Stimulated activated CD8-positive, alpha-beta memory T cell treated with anti-CD3 and anti-CD28 coated beads, Interleukin-7, amount 100 ng/mL, for 4 hours (primary cell): ENCODE data around the gene CACNA2D2.

ENCODE experiments used
- DNase-seq, 2 donors: peaks; one replicate each; pipeline ENCODE4 v3.0.0-alpha.2; 2020; ENCODE audit warnings: low read depth in 2 of 2

The CACNA2D2 gene

DNA sequence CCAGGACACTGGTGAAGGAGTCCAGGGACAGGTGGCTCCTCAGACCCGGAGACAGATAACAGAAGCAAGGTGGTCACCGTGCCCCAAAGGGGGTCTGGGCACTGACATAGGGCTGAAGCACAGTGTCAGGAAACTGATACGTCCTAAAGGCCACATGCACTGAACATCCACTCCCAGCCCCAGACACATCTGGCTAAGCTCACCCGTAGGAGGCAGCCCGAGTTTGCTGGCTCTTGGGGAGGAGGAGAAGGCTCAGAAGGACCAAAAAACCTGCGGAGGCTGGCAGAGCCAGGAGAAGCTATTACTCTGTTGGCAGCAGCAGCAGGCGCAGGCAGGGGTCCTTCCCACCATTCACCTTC is 1.2 kb downstream of the CACNA2D2 start:
- DNase-seq, result no peak

DNA sequence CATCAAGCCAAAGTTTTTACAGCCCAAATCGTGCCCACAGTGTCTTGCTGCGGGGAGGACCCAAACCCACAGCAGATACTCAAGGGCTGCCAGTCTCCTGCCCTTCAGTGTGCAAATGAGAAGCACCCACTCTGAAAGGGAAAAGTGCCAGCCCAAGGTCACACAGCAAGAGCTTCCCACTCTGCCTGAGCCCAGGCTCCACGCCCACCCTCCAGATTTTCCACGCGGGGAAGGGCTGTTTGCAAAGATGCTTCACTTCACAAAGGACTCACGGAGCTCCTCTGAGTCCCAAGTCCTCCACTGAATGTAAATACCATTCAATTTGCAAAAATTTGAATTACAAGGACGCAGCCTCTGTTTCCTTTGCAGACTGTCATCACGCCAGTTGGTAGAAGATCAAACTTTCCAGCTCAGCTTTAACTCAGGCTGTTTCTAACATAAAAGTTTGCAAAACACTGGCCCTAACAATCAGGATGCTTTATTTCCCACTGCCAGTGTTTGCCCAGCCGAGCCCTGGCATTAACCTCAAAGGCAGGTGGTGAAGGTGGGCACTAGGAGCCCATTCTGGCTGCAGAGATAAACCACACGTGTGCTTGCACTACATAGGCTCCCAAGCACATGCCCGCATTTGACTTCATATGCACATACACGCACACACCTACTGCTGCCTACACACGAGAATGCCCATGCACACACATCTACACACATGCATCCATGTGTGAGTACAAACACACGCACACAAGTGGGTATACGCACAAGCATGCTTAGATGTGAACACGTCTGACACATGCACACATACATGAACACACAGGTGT is 7.6 kb downstream of the CACNA2D2 start:
- DNase-seq, result no peak

DNA sequence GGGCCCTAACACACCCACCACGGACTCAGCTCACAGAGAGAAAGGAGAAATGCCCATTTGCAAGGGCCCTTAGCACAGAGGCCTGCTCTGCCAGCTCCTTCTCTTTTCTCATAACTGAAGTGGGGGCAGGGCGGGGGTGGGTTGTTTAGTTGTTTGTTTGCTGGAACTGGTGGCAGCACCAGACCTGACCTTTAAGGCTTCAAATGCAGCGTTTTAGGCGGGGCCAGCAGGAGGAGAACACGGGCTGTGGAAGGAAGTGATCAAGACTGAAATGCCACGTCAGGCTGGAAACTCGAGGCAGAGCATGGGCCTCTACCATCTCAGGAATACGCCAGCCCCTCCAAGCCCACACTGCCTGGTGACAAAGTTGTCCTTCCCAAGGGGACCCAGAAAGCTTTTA is 9.3 kb downstream of the CACNA2D2 start:
- DNase-seq, result no peak

DNA sequence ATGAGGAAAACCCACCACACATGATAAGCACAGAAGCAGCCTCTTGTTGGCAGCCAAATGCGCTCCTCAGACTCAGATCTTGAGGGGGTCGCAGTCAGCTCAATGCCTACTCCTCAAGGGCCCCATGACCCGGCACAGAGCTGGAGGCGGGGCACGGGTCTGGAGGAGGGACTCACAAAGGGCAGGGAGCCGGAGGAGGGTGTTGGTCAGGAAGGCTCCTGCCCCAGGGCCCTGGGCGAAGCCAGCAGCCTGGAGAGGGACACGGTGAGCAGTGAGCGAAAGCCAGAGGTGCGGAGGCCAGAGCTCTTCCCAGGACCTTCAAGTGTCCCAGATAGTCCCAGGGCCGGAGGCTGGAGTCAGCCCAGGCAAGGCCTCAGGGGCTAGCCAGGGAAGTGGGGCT is 9.8 kb downstream of the CACNA2D2 start:
- no peak for DNase-seq

DNA sequence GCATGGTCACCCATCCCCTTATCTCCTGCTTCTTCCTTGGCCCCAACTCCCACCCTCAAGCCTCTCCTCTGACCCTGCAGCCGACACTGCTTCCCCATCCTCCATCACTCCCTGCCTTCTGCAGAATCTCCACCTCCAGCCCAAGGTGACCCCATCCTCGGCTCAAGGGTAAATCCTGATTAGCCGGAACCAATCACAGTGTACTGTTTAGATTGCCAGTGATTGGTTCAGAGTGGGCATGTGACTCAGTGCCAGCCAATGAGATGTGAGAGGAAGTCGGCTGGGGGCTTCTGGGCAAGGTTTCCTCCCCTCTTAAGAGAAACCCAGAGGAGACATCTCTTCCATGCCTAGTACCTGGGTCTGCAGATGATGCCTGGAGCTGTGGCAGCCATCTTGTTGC is 10.3 kb downstream of the CACNA2D2 start:
- DNase-seq, result no peak

DNA sequence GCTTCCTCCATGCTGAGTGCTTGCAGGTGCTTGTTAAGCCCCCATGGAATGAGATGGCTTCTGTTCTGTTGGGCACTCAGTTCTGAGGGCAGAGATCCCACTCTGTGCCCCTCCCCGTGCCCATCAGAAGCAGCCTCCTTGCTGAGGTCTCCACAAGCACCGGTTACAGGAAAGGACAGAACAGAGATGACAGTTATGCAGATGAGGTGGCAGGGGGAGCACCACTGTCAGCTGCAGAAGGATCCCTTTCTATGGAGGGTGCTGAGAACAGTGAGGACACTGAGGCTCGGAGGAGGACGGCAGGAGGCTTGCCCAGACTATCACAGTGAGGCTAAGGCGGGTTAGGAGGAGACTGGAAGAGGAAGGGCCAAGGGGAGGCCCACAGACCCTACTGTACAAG is 12.4 kb downstream of the CACNA2D2 start:
- no peak for DNase-seq

DNA sequence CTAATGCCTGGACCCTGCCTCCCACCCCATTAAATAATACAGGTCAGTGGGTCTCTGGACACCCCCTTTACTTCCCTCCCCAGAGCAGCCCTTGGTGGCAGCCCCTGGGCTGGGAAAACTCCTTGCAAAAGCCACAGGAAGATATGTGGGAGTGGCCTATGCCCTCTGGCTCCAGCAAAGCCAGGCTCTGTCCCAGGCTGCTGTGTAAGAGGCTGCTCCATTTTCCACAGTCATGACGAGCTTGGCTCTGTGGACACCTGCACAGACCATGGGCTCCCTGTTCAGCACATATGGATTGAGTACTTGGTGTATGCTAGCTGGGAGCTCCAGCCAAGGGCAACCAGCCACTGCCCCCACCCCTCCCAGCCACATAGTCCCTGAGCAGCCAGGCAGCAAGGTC is 13.0 kb downstream of the CACNA2D2 start:
- DNase-seq, result no peak

DNA sequence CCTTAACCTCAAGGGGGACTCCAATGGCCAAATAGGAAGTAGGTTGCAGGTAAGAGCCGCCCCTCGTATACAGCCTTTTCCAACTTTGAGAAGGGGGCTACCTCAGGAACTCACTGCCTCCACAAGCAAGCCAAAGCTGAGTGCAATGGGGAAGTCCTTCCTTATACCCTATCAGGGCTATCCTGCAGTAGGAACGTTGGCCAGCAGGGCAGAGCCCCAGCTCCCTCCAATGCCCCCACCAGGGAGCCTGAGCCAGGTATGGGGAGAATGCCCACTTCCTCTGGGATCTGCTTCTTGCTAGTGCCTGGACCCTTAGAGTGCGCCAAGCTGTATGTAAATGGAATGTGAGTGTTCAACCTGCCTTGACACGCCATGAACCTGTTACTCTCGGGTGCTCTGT is 16.3 kb downstream of the CACNA2D2 start:
- DNase-seq, result no peak

DNA sequence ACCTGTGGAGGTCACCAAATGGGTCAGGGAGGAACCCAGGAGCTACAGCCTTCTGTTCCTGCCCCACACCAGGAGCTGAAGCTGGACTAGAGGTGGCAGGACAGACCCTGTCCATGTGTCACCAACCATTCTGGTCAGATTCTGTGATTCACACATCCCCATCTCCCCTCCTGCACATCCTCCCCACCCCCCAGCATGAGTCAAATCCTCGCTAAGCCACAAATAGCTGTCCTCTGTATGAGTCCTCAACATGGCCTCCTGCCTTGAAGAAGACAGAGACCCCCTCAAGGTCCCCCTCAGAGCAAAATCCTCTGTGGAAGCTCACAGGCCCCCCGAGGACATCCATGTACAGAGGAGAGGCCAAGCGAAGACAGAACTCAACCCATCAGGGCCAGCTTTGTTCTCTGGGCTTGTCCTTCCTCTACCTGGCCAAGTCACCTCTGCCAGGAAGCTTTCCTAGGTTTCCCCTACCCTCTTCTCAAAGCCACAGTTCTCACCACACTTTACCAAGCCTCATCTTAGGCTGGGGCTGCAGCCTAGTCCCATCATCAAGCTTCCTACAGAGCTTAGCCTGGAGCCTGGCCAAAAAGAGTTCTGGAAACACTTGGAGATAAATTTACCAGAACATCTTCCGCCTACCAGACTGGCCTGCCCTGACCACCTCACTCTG is 17.1 kb downstream of the CACNA2D2 start:
- no peak for DNase-seq

DNA sequence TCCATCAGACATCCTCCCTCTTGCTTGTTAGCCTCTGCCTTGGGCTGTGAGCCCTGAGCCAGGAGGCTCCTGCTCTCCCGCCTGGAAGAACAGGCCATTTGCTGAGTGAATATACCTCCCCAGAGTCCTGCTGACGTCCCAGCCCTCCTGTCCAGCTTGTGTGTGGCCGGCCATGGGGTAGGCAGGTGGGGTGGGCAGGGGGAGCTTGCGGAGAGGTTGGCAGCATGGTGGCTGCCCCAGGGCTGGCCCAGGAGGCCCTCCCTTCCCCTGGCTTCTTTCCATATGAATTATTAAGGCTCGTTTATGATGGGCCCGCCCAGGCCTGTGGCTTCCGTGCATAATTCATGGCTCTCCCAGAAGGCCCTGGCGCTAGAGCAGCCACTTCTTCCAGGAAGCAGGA is 18.7 kb downstream of the CACNA2D2 start:
- DNase-seq, result no peak

DNA sequence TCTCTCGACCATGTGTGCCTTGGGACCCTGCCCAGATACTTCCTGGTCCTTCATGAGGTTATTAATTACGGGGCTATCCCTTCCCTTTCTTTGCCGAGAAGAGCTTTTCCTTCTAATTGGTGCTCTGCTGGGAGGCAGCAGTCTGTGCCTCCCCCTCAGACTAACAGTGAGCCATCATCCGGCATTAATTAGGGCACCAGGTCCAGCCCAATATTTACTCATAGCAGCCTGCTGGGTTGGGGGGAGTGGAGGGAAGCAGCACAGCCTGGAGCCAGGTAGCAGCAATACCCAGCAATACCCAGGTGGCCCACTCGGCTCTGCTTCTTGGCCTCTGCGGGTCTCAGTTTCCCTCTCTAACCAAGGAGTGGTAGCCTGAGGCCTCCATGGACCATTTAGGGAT is 20.1 kb downstream of the CACNA2D2 start:
- DNase-seq, result no peak

DNA sequence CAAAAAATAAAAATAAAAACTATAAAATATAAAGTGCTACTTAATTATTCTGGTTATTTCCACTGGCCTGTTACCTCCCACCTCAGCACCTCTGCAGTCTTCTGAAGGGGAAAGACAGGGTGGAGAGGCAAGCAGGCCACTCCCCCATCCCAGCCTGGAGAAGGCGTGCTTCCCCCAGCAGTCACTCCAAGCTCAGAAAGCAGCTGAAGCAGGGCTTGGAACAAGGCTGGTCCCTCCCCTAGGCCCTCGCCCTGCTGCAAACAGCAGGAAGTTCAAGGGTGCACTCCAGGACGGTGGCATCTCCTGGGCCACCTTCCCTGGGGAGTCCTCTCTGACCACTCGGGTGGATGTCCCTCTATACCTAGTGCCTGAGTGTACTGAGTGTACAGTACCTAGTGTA is 21.4 kb downstream of the CACNA2D2 start:
- DNase-seq, result no peak

DNA sequence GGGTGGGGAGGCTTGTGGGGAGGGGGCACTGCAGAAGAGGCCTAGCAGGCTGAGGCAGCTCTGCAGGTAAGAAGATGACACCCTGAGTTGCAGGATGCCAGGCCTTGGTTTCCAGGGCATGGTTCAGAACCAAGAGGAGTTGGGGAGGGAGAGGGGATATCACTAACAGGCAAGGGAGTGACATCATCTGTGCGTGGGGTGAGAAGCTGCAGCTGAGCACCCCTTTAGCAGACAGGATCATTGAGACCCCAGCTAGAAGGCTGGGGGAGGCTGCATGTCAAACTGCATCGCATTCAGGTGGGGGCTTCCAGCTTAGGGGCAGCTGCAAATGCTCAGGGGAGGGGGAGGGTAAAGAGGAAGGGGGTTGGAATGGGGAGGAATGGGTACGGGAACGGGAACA is 23.0 kb downstream of the CACNA2D2 start:
- no peak for DNase-seq

DNA sequence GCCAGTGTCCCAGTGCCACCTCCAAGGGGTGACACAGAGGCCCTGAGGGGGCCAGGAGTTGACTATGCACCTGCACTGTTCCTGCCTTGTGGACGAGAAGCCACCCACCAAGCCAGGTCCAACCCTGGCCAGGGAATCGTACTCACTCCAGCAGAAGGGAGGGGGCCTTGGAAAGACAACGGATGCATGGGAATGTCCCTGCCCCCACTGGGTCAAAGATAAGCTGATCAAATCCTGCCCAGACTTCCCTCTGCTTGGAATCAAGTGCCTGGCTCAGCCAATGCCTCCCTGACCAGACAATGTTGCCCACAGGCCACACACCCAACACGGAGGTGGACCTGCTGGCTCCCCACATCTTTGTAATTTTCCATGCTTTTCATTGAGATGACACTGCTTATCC is 23.9 kb downstream of the CACNA2D2 start:
- no peak for DNase-seq

DNA sequence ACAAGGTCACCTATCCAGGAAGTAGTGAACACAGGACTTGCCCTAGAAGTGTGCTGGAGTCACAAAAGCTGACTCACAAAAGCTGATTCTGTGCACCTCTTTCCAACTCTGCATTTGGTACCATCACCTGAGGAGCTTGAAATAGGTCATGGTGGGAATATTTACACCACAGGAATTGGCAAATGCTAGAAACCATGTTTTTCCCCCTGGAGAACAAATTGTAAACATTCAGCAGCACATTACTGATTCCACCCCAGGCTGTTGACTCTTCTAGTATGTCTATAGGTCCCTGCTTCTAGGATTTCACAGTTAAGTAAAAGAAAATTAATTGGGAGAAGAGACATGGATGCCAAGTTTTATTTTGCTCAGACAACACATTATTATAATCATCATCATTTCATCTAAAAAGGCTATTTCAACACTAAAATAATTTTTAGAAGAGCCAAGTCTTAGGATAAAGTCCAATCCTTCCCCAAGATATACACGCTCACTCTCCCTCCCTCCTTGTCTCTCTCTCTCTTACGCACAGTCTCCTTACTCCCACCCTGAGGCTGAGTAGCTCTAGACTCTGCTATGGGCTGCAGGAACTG is 24.7 kb downstream of the CACNA2D2 start:
- DNase-seq, result no peak

DNA sequence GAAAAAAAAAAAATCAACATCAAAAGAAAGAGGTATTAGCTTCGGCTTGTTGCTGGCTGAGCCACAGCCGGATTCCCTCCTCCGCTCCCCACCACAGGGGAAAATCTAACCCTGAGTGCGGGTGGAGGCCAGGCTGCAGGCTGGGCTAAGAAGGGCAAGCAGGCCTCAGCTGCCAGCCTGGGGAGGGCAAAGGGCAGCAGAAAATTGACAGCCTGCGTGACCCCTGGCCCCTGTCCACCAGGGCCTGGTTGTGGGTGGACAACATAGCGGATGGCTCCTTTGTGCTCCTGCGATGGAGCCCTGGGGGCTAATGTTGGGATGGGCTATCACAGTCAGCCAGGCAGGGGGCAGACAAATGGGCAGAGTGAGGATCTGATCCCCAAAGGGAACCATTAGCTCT is 25.4 kb downstream of the CACNA2D2 start:
- DNase-seq, result no peak

DNA sequence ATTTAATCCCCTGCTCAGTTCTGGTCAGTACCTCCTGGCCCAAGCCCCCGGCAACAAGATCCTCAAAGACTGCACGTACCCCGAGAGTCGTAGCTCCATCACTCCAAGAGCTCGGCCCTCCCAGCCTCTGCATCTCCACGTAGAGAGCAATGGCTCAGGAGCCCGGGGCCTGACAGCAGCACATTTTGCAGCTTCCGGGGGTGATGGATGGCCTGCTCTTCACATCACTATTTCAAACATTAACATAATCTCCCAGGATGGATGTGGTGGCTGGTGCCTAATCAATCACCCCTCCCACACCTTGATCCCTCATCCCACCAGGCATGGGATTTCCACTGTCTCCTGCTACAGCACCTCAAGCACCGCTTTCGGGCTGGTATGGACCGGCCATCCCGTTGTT is 28.1 kb downstream of the CACNA2D2 start:
- no peak for DNase-seq

DNA sequence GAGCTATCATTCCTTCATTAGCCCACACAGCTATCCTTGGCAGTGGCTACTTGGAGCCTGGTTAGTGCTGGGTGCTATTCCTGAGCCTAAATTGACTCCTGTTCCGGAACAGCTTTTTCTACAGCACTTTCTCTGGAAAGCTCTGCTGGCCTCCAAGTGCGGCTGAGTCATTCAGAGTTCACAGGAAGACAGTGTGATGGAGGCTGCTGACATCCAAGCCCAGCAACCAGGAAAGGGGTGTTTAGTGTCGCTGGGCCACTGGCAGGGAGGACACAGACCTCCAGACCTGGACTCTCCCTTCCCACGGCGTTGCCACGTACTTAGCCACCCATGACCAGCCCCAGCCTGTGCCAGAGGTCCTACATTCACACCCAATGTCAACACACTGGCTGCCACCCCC is 28.7 kb downstream of the CACNA2D2 start:
- no peak for DNase-seq

DNA sequence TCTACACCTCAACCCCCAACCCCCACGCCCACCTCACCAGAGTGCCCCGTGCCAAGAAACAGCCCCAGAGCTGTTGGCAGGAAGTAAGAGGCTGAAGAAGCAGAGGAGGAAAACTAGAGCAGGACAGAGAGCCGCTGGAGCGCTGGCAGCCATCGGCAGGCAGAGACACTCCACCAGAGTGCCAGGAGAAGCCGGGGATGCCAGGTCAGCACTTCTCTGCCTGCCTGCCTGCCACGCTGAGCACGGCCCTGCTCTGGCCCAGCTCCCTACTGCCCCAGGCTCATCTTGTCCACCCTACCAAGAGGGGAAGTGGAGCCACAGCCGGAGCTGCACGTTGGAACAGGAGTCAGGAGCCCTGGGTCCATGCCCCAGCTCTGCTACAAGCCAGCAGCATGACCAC is 29.7 kb downstream of the CACNA2D2 start:
- DNase-seq, result no peak

DNA sequence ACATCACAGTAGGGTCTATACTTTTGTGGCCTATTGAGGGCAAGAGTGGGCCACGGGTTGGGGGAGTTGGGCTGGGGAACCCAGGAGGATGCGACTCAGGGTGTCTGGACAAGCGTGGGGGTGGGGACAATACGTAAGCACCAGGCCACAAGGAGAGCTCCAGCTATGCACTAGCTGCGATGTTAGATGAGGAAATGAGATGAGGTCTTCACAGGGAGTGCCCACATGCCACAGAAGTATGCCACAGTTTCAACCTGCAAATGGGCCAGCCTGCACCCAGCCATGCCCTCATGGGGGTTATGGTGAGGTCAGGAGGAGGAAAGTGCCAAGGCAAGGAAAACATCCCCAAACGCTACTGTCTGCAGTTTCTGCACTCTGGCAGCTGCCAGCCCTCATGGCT is 30.5 kb downstream of the CACNA2D2 start:
- DNase-seq, result peak in 1 of 2 donors; percentile 4

DNA sequence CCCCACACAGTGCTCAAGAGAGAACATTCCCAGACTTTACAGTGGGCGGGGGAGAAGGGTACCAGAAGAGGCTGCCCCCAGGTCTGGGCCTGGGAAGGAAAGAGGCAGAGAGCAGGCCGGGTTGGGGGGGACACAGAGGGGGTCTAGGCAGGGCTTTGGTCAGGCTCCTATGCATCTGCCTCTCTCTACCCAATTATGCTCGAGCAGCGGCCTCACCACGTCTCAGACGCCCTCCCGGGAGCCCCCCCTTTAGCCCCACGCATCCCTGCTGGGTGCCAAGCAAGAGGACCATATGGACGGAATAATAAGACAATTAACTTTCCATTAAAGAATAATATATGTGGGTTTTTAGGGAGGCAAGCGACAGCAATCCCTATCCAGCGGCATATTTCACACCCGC is 32.8 kb downstream of the CACNA2D2 start:
- no peak for DNase-seq

DNA sequence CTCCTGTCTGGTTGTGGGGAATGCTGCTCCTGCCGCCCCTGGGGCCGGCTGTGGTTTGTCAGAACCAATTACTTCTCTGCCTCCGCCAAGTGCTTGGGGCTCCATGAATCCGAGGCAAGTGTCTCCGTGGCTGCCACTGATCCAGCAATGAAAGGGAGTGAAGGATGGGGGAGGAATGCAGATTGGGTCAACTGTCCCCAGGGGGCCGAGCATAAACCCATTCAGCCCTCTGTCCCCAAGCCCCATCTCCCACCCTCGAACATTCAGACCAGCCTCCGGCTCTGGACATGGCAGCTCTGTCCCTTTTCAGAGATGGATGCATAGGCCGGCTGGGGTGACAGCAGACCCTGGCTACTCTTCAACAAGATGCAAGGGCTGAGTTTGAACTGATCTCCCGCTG is 35.5 kb downstream of the CACNA2D2 start:
- no peak for DNase-seq

DNA sequence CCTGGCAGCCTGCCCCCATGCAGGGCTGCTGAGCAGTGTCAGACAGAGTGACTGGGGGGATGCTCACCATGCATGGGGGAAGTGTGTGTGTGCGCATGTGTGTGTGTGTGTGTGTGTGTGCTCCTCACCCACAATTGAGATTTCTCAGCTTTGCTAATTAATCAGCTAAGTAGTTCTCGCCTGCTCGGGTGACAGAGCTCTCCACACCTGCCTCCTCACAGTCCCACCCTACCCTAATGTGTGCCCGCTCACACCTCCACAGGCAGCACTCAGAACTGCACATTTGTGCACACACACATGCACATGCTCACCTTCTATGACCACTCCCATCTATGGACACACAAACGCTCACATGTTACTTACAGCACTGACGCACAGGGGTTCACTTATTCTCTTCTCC is 37.3 kb downstream of the CACNA2D2 start:
- DNase-seq, result no peak
